ENCODE data around the gene EMC6. TPM values are rescaled to one million over a fixed set of nuclear protein-coding genes. Genes with fewer than 3 reads are reported as not detected.
A peak's percentile ranks its signal among the peaks of the same experiment; 100 is the strongest.

EMC6 gene
- total RNA-seq, 4 donors from 2014 or later: 12.6 to 23.4 (median 18.9) TPM

- H3K9me3 ChIP-seq: no peaks in the 10 kb centered on the region
- H3K4me3 ChIP-seq: peak overlapping the region in 3 of 4 donors; percentile 55 to 99 (median 96)
- peaks cover 0 to 46% (median 0%) of the 10 kb centered on the region in 3 donors for H3K36me3 ChIP-seq
- peak overlapping the region; percentile 84 to 99 (median 94) for H3K27ac ChIP-seq
- TF ChIP-seq CTCF (IDR thresholded peaks at IDR 0.05) (no peak), EP300 (IDR thresholded peaks at IDR 0.05) (no peak), POLR2A (IDR thresholded peaks at IDR 0.05) (no peak)
- no peaks in the 10 kb centered on the region for H3K27me3 ChIP-seq
- DNase-seq (ENCODE audit: low spot score in 2 of 2): no peak
- 71 to 88% methylated on average over 5 to 6 of the region's 6 CpGs for WGBS, 2 donors
- H3K4me1 ChIP-seq: peaks cover 0 to 60% (median 26%) of the 10 kb centered on the region in 4 donors
Observed at GRCh38 chr17:3666516-3666915, 2.1 kb upstream of the EMC6 start.

GRCh38 chr17:3667366-3668278 is 990 bp upstream of the EMC6 start:
- Histone ChIP-seq H3K9me3 (no peaks in the 10 kb centered on the region), H3K4me1 (peaks cover 0 to 51% (median 26%) of the 10 kb centered on the region in 4 donors), H3K4me3 (peak overlapping the region; percentile 55 to 99 (median 86)), H3K27me3 (no peaks in the 10 kb centered on the region), H3K27ac (peak overlapping the region; percentile 84 to 99 (median 94)), H3K36me3 (peaks cover 0 to 46% (median 0%) of the 10 kb centered on the region in 3 donors)
- WGBS, 2 donors: 1 to 4% methylated on average over 20 to 26 of the region's 39 CpGs
- DNase-seq (ENCODE audit: low spot score in 2 of 2): peak; percentile 53 to 66
- TF ChIP-seq POLR2A (IDR thresholded peaks at IDR 0.05) (no peak), CTCF (IDR thresholded peaks at IDR 0.05) (no peak), EP300 (IDR thresholded peaks at IDR 0.05) (no peak)

- no peaks in the 10 kb centered on the region for H3K9me3 ChIP-seq
- H3K27me3 ChIP-seq: no peaks in the 10 kb centered on the region
- H3K36me3 ChIP-seq: peaks cover 0 to 38% (median 0%) of the 10 kb centered on the region in 3 donors
- peak overlapping the region; percentile 84 to 99 (median 90) for H3K27ac ChIP-seq
- peaks cover 0 to 44% (median 26%) of the 10 kb centered on the region in 4 donors for H3K4me1 ChIP-seq
- TF ChIP-seq POLR2A (IDR thresholded peaks at IDR 0.05): no peak
- TF ChIP-seq EP300 (IDR thresholded peaks at IDR 0.05): no peak
- no peak for TF ChIP-seq CTCF (IDR thresholded peaks at IDR 0.05)
- WGBS, 2 donors: 1% methylated on average over 21 to 30 of the region's 32 CpGs
- peak overlapping the region; percentile 55 to 99 (median 90) for H3K4me3 ChIP-seq
- no peak for DNase-seq (ENCODE audit: low spot score in 2 of 2)
Observed at GRCh38 chr17:3669085-3669347, 404 bp downstream of the EMC6 start.

- H3K27ac ChIP-seq: peak overlapping the region in 2 of 4 donors; percentile 90 to 99
- H3K9me3 ChIP-seq: no peaks in the 10 kb centered on the region
- TF ChIP-seq CTCF (IDR thresholded peaks at IDR 0.05): no peak
- TF ChIP-seq POLR2A (IDR thresholded peaks at IDR 0.05): no peak
- TF ChIP-seq EP300 (IDR thresholded peaks at IDR 0.05): no peak
- H3K36me3 ChIP-seq: peaks cover 0 to 33% (median 0%) of the 10 kb centered on the region in 3 donors
- peak overlapping the region; percentile 55 to 99 (median 90) for H3K4me3 ChIP-seq
- WGBS, 2 donors: 43 to 45% methylated on average over 12 of the region's 12 CpGs
- no peak for DNase-seq (ENCODE audit: low spot score in 2 of 2)
- H3K4me1 ChIP-seq: peaks cover 0 to 39% (median 26%) of the 10 kb centered on the region in 4 donors
- no peaks in the 10 kb centered on the region for H3K27me3 ChIP-seq
Observed at GRCh38 chr17:3669548-3669947, 936 bp downstream of the EMC6 start.

- H3K9me3 ChIP-seq: no peaks in the 10 kb centered on the region
- H3K4me1 ChIP-seq: peaks cover 0 to 17% (median 9%) of the 10 kb centered on the region in 4 donors
- no peak overlapping the region for H3K27ac ChIP-seq
- H3K27me3 ChIP-seq: no peaks in the 10 kb centered on the region
- DNase-seq (ENCODE audit: low spot score in 2 of 2): no peak
- H3K36me3 ChIP-seq: peaks cover 0 to 29% (median 0%) of the 10 kb centered on the region in 3 donors
- 94 to 97% methylated on average over 4 of the region's 4 CpGs for WGBS, 2 donors
- no peak overlapping the region for H3K4me3 ChIP-seq
- TF ChIP-seq CTCF (IDR thresholded peaks at IDR 0.05) (no peak), EP300 (IDR thresholded peaks at IDR 0.05) (no peak)
Observed at GRCh38 chr17:3672571-3672970, 4.0 kb downstream of the EMC6 start.
